SK-N-SH (cell line): ENCODE data around the gene SVIL. TPM values are rescaled to one million over a fixed set of nuclear protein-coding genes. Genes with fewer than 3 reads are reported as not detected.

Experiments
- CTCF ChIA-PET: fragments of 300-600, 350-600 bp; formaldehyde crosslinking; extraction: SDS; loops from one replicate; lab custom pipeline; 2021; lab: Yijun Ruan, JAX
- POLR2A ChIA-PET: fragments of 350-600 bp; sonication (Branson Sonifier 250); formaldehyde crosslinking; extraction: SDS; loops from one replicate; lab custom pipeline; 2020; ENCODE audit warnings: antibody characterized with exemption, inconsistent platforms; lab: Yijun Ruan, JAX
- DNase-seq: peaks from one replicate; pipeline ENCODE4 v3.0.0; 2012
- H2AFZ ChIP-seq: fragments of 200-600 bp; sonication (generic); 2 replicates; pipeline ENCODE4 v1.8.1; 2016; ENCODE audit warnings: antibody characterized with exemption, mild to moderate bottlenecking, low read depth
- H3F3A ChIP-seq: fragments of 200-600 bp; sonication (generic); replicated peaks from 2 replicates; pipeline ENCODE3; 2016; ENCODE audit warnings: antibody characterized with exemption, mild to moderate bottlenecking; ENCODE audit not compliant: insufficient read depth
- H3K27ac ChIP-seq, 2 experiments: fragments of 200-500 bp in 1 of 2; fragments of 200-600 bp in 1 of 2; sonication (Bioruptor generic) in 1 of 2; sonication (generic), shearing (Covaris generic) in 1 of 2; 2 replicates each; pipeline versions ENCODE4 v1.5.1 to v1.6.1; 2014 to 2016; ENCODE audit warnings: low read depth in 2 of 2, inconsistent platforms in 1 of 2, low read length in 1 of 2, mild to moderate bottlenecking in 1 of 2, mixed read lengths in 1 of 2
- H3K27me3 ChIP-seq: fragments of 200-600 bp; sonication (generic), shearing (Covaris generic); 2 replicates; pipeline ENCODE4 v1.6.1; 2016; ENCODE audit warnings: mixed run types; ENCODE audit not compliant: insufficient read depth
- H3K36me3 ChIP-seq, 2 experiments: fragments of 200-500 bp in 1 of 2; fragments of 200-600 bp in 1 of 2; sonication (Bioruptor generic) in 1 of 2; sonication (generic) in 1 of 2; replicated peaks in 1 of 2; 2 replicates each; pipeline versions ENCODE3 to v1.5.1; 2014 to 2016; ENCODE audit warnings: low read length in 1 of 2, mild to moderate bottlenecking in 1 of 2; ENCODE audit not compliant: insufficient read depth in 2 of 2, control insufficient read depth in 1 of 2
- H3K4me1 ChIP-seq, 2 experiments: fragments of 200-500 bp in 1 of 2; fragments of 200-600 bp in 1 of 2; sonication (Bioruptor generic) in 1 of 2; sonication (generic), shearing (Covaris generic) in 1 of 2; 2 replicates each; pipeline versions ENCODE4 v1.5.1 to v1.6.1; 2014 to 2016; ENCODE audit warnings: low read depth in 1 of 2, low read length in 1 of 2, mixed run types in 1 of 2; ENCODE audit not compliant: insufficient read depth in 2 of 2, control insufficient read depth in 1 of 2
- H3K4me2 ChIP-seq: fragments of 200-600 bp; sonication (generic), shearing (Covaris generic); 2 replicates; pipeline ENCODE4 v1.6.1; 2017; ENCODE audit warnings: mixed run types
- H3K4me3 ChIP-seq, 2 experiments: fragments of 200-500 bp in 1 of 2; fragments of 200-600 bp in 1 of 2; sonication (Bioruptor generic) in 1 of 2; sonication (generic), shearing (Covaris generic) in 1 of 2; 2 replicates each; pipeline versions ENCODE4 v1.5.1 to v1.8.1; 2014 to 2016; ENCODE audit warnings: low read depth in 2 of 2, inconsistent platforms in 1 of 2, low read length in 1 of 2, mild to moderate bottlenecking in 1 of 2, mixed read lengths in 1 of 2, moderate library complexity in 1 of 2
- H3K79me2 ChIP-seq: fragments of 200-600 bp; sonication (generic); 2 replicates; pipeline ENCODE4 v1.8.1; 2017; ENCODE audit warnings: mild to moderate bottlenecking; ENCODE audit not compliant: insufficient read depth
- H3K9ac ChIP-seq: fragments of 200-600 bp; sonication (generic); 2 replicates; pipeline ENCODE4 v1.6.1; 2017; ENCODE audit warnings: mixed run types
- H3K9me2 ChIP-seq: fragments of 200-600 bp; sonication (generic); 2 replicates; pipeline ENCODE4 v1.6.1; 2017; ENCODE audit warnings: mixed run types
- H3K9me3 ChIP-seq: fragments of 200-600 bp; sonication (generic); 2 replicates; pipeline ENCODE4 v1.6.1; 2017; ENCODE audit warnings: mixed run types, mild to moderate bottlenecking, moderate library complexity
- H4K20me1 ChIP-seq: fragments of 200-600 bp; sonication (generic); 2 replicates; pipeline ENCODE4 v1.6.1; 2017; ENCODE audit warnings: mild to moderate bottlenecking, mixed run types; ENCODE audit not compliant: insufficient read depth
- CHD2 ChIP-seq: fragments of 150-350 bp; IDR thresholded peaks from 2 replicates; pipeline ENCODE4 v1.6.1; 2018; ENCODE audit warnings: low read length; ENCODE audit not compliant: partially characterized antibody
- CTCF ChIP-seq: fragments of 200-600 bp; sonication (generic); IDR thresholded peaks from 2 replicates; pipeline ENCODE4 v1.6.1; 2017; ENCODE audit warnings: antibody characterized with exemption, mild to moderate bottlenecking, moderate library complexity
- EP300 ChIP-seq, 2 experiments: IDR thresholded peaks; 2 replicates each; pipeline versions ENCODE4 v1.4.0 to v1.6.1; 2012; ENCODE audit warnings: borderline replicate concordance in 1 of 2, low read depth in 1 of 2, low read length in 1 of 2
- FOSL2 ChIP-seq: IDR thresholded peaks from 2 replicates; pipeline ENCODE4 v1.4.0; 2012; ENCODE audit warnings: low read depth, mild to moderate bottlenecking, moderate library complexity, borderline replicate concordance
- FOXJ3 ChIP-seq: sonication (generic); formaldehyde crosslinking; IDR thresholded peaks from 2 replicates; pipeline ENCODE4 v1.5.1; 2020; ENCODE audit warnings: mild to moderate bottlenecking, missing genetic modification reagents
- FOXM1 ChIP-seq: IDR thresholded peaks from 2 replicates; pipeline ENCODE4 v1.4.0; 2012; ENCODE audit warnings: low read depth, mild to moderate bottlenecking
- GATA2 ChIP-seq: sonication (generic); formaldehyde crosslinking; IDR thresholded peaks from 2 replicates; pipeline ENCODE4 v1.5.0; 2020; ENCODE audit warnings: mild to moderate bottlenecking, missing genetic modification reagents
- IRF3 ChIP-seq: fragments of 150-350 bp; IDR thresholded peaks from 2 replicates; pipeline ENCODE4 v1.6.1; 2016; ENCODE audit warnings: mild to moderate bottlenecking, low read depth, low read length
- JUND ChIP-seq: IDR thresholded peaks from 2 replicates; pipeline ENCODE4 v1.4.0; 2012
- MEF2A ChIP-seq: IDR thresholded peaks from 2 replicates; pipeline ENCODE4 v1.4.0; 2012; ENCODE audit warnings: low read depth, borderline replicate concordance
- MXI1 ChIP-seq: IDR thresholded peaks from 2 replicates; pipeline ENCODE4 v1.6.1; 2012; ENCODE audit warnings: mild to moderate bottlenecking, low read depth, low read length, improper control_type of control experiment
- NFIC ChIP-seq: IDR thresholded peaks from 2 replicates; pipeline ENCODE4 v1.4.0; 2012; ENCODE audit warnings: borderline replicate concordance
- PBX3 ChIP-seq: IDR thresholded peaks from 2 replicates; pipeline ENCODE4; 2012
- RCOR1 ChIP-seq: fragments of 150-350 bp; IDR thresholded peaks from 2 replicates; pipeline ENCODE4 v1.6.1; 2017; ENCODE audit warnings: antibody characterized with exemption, low read length
- RFX5 ChIP-seq: IDR thresholded peaks from 2 replicates; pipeline ENCODE4 v1.6.1; 2012; ENCODE audit warnings: mild to moderate bottlenecking, improper control_type of control experiment, low read length
- SMC3 ChIP-seq: IDR thresholded peaks from 2 replicates; pipeline ENCODE4 v1.6.1; 2012; ENCODE audit warnings: low read depth, low read length, improper control_type of control experiment
- TCF12 ChIP-seq: IDR thresholded peaks from 2 replicates; pipeline ENCODE4 v1.4.0; 2012
- TEAD4 ChIP-seq: IDR thresholded peaks from 2 replicates; pipeline ENCODE4 v1.4.0; 2012; ENCODE audit warnings: mild to moderate bottlenecking, borderline replicate concordance; ENCODE audit not compliant: insufficient read depth
- ZBTB33 ChIP-seq: IDR thresholded peaks from 2 replicates; pipeline ENCODE4 v1.4.0; 2012; ENCODE audit warnings: low read depth, borderline replicate concordance
- WGBS: methylation state at CpG from one replicate; pipeline ENCODE4 v1.1.6; 2017; ENCODE audit warnings: low lambda C conversion rate; 5-methylcytosine and 5-hydroxymethylcytosine counted together
- polyA plus RNA-seq, 3 experiments: library from polyadenylated mRNA; depleted of rRNA; stranded (reverse); fragments of >200 nt; gene quantifications; 2 replicates each; pipeline ENCODE4 v1.2.3, GENCODE V29; 2012

Gene SVIL
- polyA plus RNA-seq, 1 of the 3 experiments (the other 2 are of a cell fraction) = 48.7 TPM

- WGBS = 82% methylated on average over 6 of the region's 6 CpGs
- Histone ChIP-seq H3K36me3 (peaks cover 0 to 11% of the 10 kb centered on the region in 2 experiments), H3K27me3 (no peaks in the 10 kb centered on the region), H2AFZ (no peak overlapping the region), H3K9me3 (no peaks in the 10 kb centered on the region), H3K4me2 (no peak overlapping the region; the same call in 1 of the 2 replicates), H3K9ac (no peak overlapping the region), H3K27ac (peak overlapping the region in 1 of 2 experiments; percentile 44; a peak in 1 of 4 replicates), H3K4me1 (peaks cover 2 to 33% of the 10 kb centered on the region in 2 experiments; a peak in 3 of 4 replicates), H4K20me1 (peaks cover 69% of the 10 kb centered on the region; the same call in 1 of the 2 replicates), H3K79me2 (peaks cover 42% of the 10 kb centered on the region), H3F3A (peaks cover 12% of the 10 kb centered on the region), H3K9me2 (no peaks in the 10 kb centered on the region), H3K4me3 (no peak overlapping the region)
- TF ChIP-seq TCF12 = peak; percentile 28; the same call in 1 of the 2 replicates
- TF ChIP-seq NFIC = peak; percentile 34; the same call in 1 of the 2 replicates
- TF ChIP-seq PBX3 = peak; percentile 54
- TF ChIP-seq MXI1 = no peak
- ChIA-PET CTCF (interaction anchor here (3.5 kb wide), 1 partner anchor 10 kb away, joined by 15 read pairs; no protein-coding TSS in a partner anchor), POLR2A (no interaction called here)
- DNase-seq = no peak
These were observed 34.0 kb downstream of the SVIL start for GRCh38 chr10:29600821-29601220.

- Histone ChIP-seq H3K9ac (no peak overlapping the region), H3K27me3 (no peaks in the 10 kb centered on the region), H3K79me2 (peaks cover 45% of the 10 kb centered on the region), H3K27ac (peak overlapping the region in 1 of 2 experiments; percentile 44; a peak in 1 of 4 replicates), H3K4me1 (peaks cover 2 to 33% of the 10 kb centered on the region in 2 experiments; a peak in 3 of 4 replicates), H3F3A (peaks cover 12% of the 10 kb centered on the region), H3K9me2 (no peaks in the 10 kb centered on the region), H2AFZ (no peak overlapping the region), H3K9me3 (no peaks in the 10 kb centered on the region), H3K4me3 (no peak overlapping the region), H3K36me3 (peaks cover 0 to 11% of the 10 kb centered on the region in 2 experiments), H4K20me1 (peaks cover 73% of the 10 kb centered on the region; the same call in 1 of the 2 replicates), H3K4me2 (no peak overlapping the region)
- no peak for DNase-seq
- ChIA-PET CTCF (interaction anchor here (3.5 kb wide), 1 partner anchor 9 kb away, joined by 15 read pairs; no protein-coding TSS in a partner anchor), POLR2A (no interaction called here)
- 78% methylated on average over 2 of the region's 2 CpGs for WGBS
- TF ChIP-seq PBX3 = peak; percentile 51; the same call in 1 of the 2 replicates
- TF ChIP-seq FOXJ3 = no peak
- TF ChIP-seq ZBTB33 = no peak
- TF ChIP-seq IRF3 = no peak
- peak; percentile 23; the same call in 1 of the 2 replicates for TF ChIP-seq FOSL2
- peak in 1 of 2 experiments; percentile 23; a peak in 1 of 4 replicates for TF ChIP-seq EP300 (IDR thresholded peaks at IDR 0.05; ENCODE audit: borderline replicate concordance in 1 of 2, low read depth in 1 of 2, low read length in 1 of 2)
- no peak for TF ChIP-seq CTCF
- no peak for TF ChIP-seq FOXM1
- TF ChIP-seq MEF2A = no peak
- no peak for TF ChIP-seq GATA2 (CRISPR knock-in tag)
- no peak for TF ChIP-seq RFX5
- TF ChIP-seq SMC3 = no peak
- TF ChIP-seq RCOR1 = no peak
- TF ChIP-seq NFIC = no peak
- TF ChIP-seq TEAD4 = no peak
- TF ChIP-seq TCF12 = peak; percentile 47; the same call in 1 of the 2 replicates
- TF ChIP-seq CHD2 = no peak
- TF ChIP-seq JUND = peak; percentile 10; the same call in 1 of the 2 replicates
These were observed 34.7 kb downstream of the SVIL start for GRCh38 chr10:29600067-29600466.
